ENCODE data around the gene SLC6A5. TPM values are rescaled to one million over a fixed set of nuclear protein-coding genes. Genes with fewer than 3 reads are reported as not detected.
A peak's percentile ranks its signal among the peaks of the same experiment; 100 is the strongest.

The SLC6A5 gene
- total and polyA plus RNA-seq, 9 of the 15 experiments (the other 6 are each of a cell fraction or from before 2014, with no cell fraction given) = 0.08 TPM; not detected in 8

DNA sequence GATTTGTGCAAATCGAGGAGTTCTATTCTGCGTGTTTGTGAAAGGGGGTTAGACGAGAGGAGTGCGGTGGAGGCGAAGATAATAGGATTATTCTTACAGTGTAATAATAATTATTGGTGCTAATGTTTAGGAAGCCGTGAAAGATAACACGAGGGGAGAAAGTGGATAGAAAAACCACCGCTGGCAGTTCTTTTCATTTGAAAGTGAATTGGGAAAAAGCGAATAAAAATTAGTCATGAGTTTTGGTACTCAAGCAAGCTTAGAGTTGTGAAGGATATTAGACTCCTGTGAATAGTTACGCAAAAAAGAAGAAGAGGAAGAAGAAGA is 575 bp downstream of the SLC6A5 start:
- 10% methylated on average over 10 of the region's 10 CpGs for WGBS (ENCODE audit: insufficient coverage, low coverage, missing lambda C conversion rate)
- H3K9ac ChIP-seq (ENCODE audit: insufficient read depth in 1 of 2, low read depth in 2 of 2, low read length in 2 of 2) = no peak overlapping the region
- in situ Hi-C loops (cut with MboI) = loop anchor here (10.0 to 25.0 kb wide), 2 partner anchors 215 to 663 kb away; partner anchors contain the start of gene PRMT3

More for the DNA sequence above, 575 bp downstream of the SLC6A5 start:
- Histone ChIP-seq H2AFZ (ENCODE audit: low read depth, low read length) (no peak overlapping the region), H3K27ac (ENCODE audit: extremely low read depth, low read depth, low read length) (no peak overlapping the region), H3K36me3 (ENCODE audit: control insufficient read depth, insufficient read depth, low read length) (no peaks in the 10 kb centered on the region), H3K79me2 (ENCODE audit: control insufficient read depth, insufficient read depth, low read length) (no peaks in the 10 kb centered on the region), H3K4me2 (ENCODE audit: insufficient read depth, low read length) (no peak overlapping the region), H3K27me3 (ENCODE audit: control insufficient read depth in 2 of 2, insufficient read depth in 2 of 2, low read length in 2 of 2) (peaks cover 53 to 86% of the 10 kb centered on the region in 2 experiments), H3K9me3 (replicated peaks; ENCODE audit: control insufficient read depth, insufficient read depth, low read depth, low read length) (no peaks in the 10 kb centered on the region), H3K4me3 (no peak overlapping the region), H3K9me1 (ENCODE audit: control insufficient read depth, insufficient read depth, low read length) (no peaks in the 10 kb centered on the region), H4K20me1 (replicated peaks; ENCODE audit: control insufficient read depth, insufficient read depth, low read length) (no peaks in the 10 kb centered on the region), H3K4me1 (replicated peaks in 1 of 2; ENCODE audit: control insufficient read depth in 2 of 2, insufficient read depth in 2 of 2, low read length in 2 of 2) (peaks cover 3 to 31% of the 10 kb centered on the region in 2 experiments; a peak in 3 of 5 replicates)
- TF ChIP-seq ZNF644 (tag; IDR thresholded peaks at IDR 0.05; ENCODE audit: low read depth) (0 out of 2 replicates have a peak, but pooled peaks have one; percentile 3), MIER1 (IDR thresholded peaks at IDR 0.05; ENCODE audit: low read depth) (peak; percentile 62), CHAMP1 (IDR thresholded peaks at IDR 0.05) (0 out of 2 replicates have a peak, but pooled peaks have one; percentile 0), PATZ1 (CRISPR knock-in tag; IDR thresholded peaks at IDR 0.05; ENCODE audit: borderline replicate concordance) (no peak), VEZF1 (CRISPR knock-in tag; IDR thresholded peaks at IDR 0.05) (0 out of 2 replicates have a peak, but pooled peaks have one; percentile 6), SIN3A (IDR thresholded peaks at IDR 0.05; ENCODE audit: borderline replicate concordance in 2 of 2, control insufficient read depth in 1 of 2, low read depth in 2 of 2, low read length in 2 of 2) (no peak), ZKSCAN8 (CRISPR knock-in tag; IDR thresholded peaks at IDR 0.05) (no peak), HDAC2 (IDR thresholded peaks at IDR 0.05) (peak; percentile 6; the same call in 1 of the 2 replicates), SRSF1 (IDR thresholded peaks at IDR 0.05; ENCODE audit: low read depth, low read length) (no peak)
- TF ChIP-seq, protein P1, sequence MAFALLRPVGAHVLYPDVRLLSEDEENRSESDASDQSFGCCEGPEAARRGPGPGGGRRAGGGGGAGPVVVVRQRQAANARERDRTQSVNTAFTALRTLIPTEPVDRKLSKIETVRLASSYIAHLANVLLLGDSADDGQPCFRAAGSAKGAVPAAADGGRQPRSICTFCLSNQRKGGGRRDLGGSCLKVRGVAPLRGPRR (CRISPR knock-in tag; IDR thresholded peaks at IDR 0.05) = no peak
- DNase-seq (ENCODE audit: extremely low read depth in 1 of 4, low spot score in 3 of 4) = no peak
- ATAC-seq = no peak
- FAIRE-seq = no peak
- intact Hi-C loops (cut with micrococcal nuclease) = no loop called here
- no TSS peak for BruUV-seq (replicated peaks)
- ChIA-PET POLR2A (interaction anchor here (0.6 kb wide), 1 partner anchor 160 kb away, joined by 4 read pairs; no protein-coding TSS in a partner anchor), CTCF (ENCODE audit: low intra/inter-chr PET ratio) (no interaction called here)

All from K562 (cell line).